HG03521 (cell line): Measurements from ENCODE around the gene CLDN14.

ENCODE experiments used
- ATAC-seq: cut with Tn5 transposase; IDR thresholded peaks from one replicate; pipeline ENCODE4 v1.9.1; 2021; ENCODE audit warnings: mild to moderate bottlenecking, moderate library complexity; ENCODE audit not compliant: unreplicated experiment

CLDN14 gene

GRCh38 chr21:36479415-36480402 is at the start of gene CLDN14:
TSS of gene CLDN14 (minus strand) at chr21:36480122. CDS start at chr21:36461695, 18,427 bp downstream.
- no peak for ATAC-seq

GRCh38 chr21:36528716-36529115 is 48.8 kb upstream of the CLDN14 start:
- ATAC-seq = no peak

GRCh38 chr21:36527317-36527716 is 47.4 kb upstream of the CLDN14 start:
- no peak for ATAC-seq

- ATAC-seq = no peak
These were observed 46.2 kb upstream of the CLDN14 start for GRCh38 chr21:36526104-36526503.

GRCh38 chr21:36524477-36524876 is 44.6 kb upstream of the CLDN14 start:
- no peak for ATAC-seq

- ATAC-seq = no peak
These were observed 42.4 kb upstream of the CLDN14 start for GRCh38 chr21:36522219-36522808.

- no peak for ATAC-seq
These were observed 39.1 kb upstream of the CLDN14 start for GRCh38 chr21:36518883-36519492.

GRCh38 chr21:36517366-36518075 is 37.6 kb upstream of the CLDN14 start:
- ATAC-seq = no peak

- no peak for ATAC-seq
These were observed 36.4 kb upstream of the CLDN14 start for GRCh38 chr21:36516281-36516680.

- no peak for ATAC-seq
These were observed 33.5 kb upstream of the CLDN14 start for GRCh38 chr21:36513430-36513829.

- ATAC-seq = no peak
These were observed 33.0 kb upstream of the CLDN14 start for GRCh38 chr21:36512971-36513370.

- ATAC-seq = no peak
These were observed 31.7 kb upstream of the CLDN14 start for GRCh38 chr21:36511484-36512220.

GRCh38 chr21:36510911-36511310 is 31.0 kb upstream of the CLDN14 start:
- no peak for ATAC-seq

GRCh38 chr21:36509973-36510664 is 30.2 kb upstream of the CLDN14 start:
- no peak for ATAC-seq

GRCh38 chr21:36508948-36509347 is 29.0 kb upstream of the CLDN14 start:
- no peak for ATAC-seq

- no peak for ATAC-seq
These were observed 27.6 kb upstream of the CLDN14 start for GRCh38 chr21:36507397-36508018.

- no peak for ATAC-seq
These were observed 26.6 kb upstream of the CLDN14 start for GRCh38 chr21:36506482-36506881.

GRCh38 chr21:36504067-36505058 is 24.4 kb upstream of the CLDN14 start:
- no peak for ATAC-seq
